NCI-H1694 treated with DMSO at 0.1 percent for 48 hours (cell line): ENCODE data around the gene COL15A1.
"Not testable (repeated sequence)": the region's sequence is repeated elsewhere in the genome, so short reads cannot be mapped to it uniquely, and the experiment has no call there.

Experiments
- DNase-seq: peaks from one replicate; lab custom pipeline; 2025; lab: John Stamatoyannopoulos, UW

Gene COL15A1

GRCh38 chr9:98994172-98995058 lies 50.7 kb downstream of the COL15A1 start:
- no peak for DNase-seq

GRCh38 chr9:98995059-98995671 lies 51.5 kb downstream of the COL15A1 start:
- no peak for DNase-seq

- no peak for DNase-seq
Observed at GRCh38 chr9:98995971-98996504, 52.3 kb downstream of the COL15A1 start.

GRCh38 chr9:98997604-98998003 lies 53.9 kb downstream of the COL15A1 start:
- DNase-seq, result no peak

GRCh38 chr9:98998441-98999151 lies 54.9 kb downstream of the COL15A1 start:
- DNase-seq, result no peak

GRCh38 chr9:98999152-98999525 lies 55.4 kb downstream of the COL15A1 start:
- DNase-seq, result no peak

GRCh38 chr9:99000476-99001395 lies 57.0 kb downstream of the COL15A1 start:
- peak; percentile 56 for DNase-seq

- no peak for DNase-seq
Observed at GRCh38 chr9:99001892-99002291, 58.2 kb downstream of the COL15A1 start.

GRCh38 chr9:99002706-99003105 lies 59.0 kb downstream of the COL15A1 start:
- DNase-seq, result no peak

GRCh38 chr9:99003308-99003707 lies 59.6 kb downstream of the COL15A1 start:
- DNase-seq, result no peak

- DNase-seq, result no peak
Observed at GRCh38 chr9:99004115-99004514, 60.4 kb downstream of the COL15A1 start.

GRCh38 chr9:99004717-99005460 lies 61.2 kb downstream of the COL15A1 start:
- no peak for DNase-seq

GRCh38 chr9:99005651-99006050 lies 61.9 kb downstream of the COL15A1 start:
- DNase-seq, result no peak

GRCh38 chr9:99006511-99006910 lies 62.8 kb downstream of the COL15A1 start:
- DNase-seq, result no peak

GRCh38 chr9:99006979-99007378 lies 63.3 kb downstream of the COL15A1 start:
- no peak for DNase-seq

- DNase-seq, result no peak
Observed at GRCh38 chr9:99008203-99008602, 64.5 kb downstream of the COL15A1 start.

GRCh38 chr9:99010393-99010792 lies 66.7 kb downstream of the COL15A1 start:
- DNase-seq, result not testable (repeated sequence)

GRCh38 chr9:99011161-99011709 lies 67.5 kb downstream of the COL15A1 start:
- no peak for DNase-seq

- DNase-seq, result no peak
Observed at GRCh38 chr9:99012957-99013512, 69.3 kb downstream of the COL15A1 start.

- DNase-seq, result no peak
Observed at GRCh38 chr9:99013550-99013949, 69.8 kb downstream of the COL15A1 start.
